K562 (cell line): ENCODE data around the gene ATXN7L1. TPM values are rescaled to one million over a fixed set of nuclear protein-coding genes. Genes with fewer than 3 reads are reported as not detected.

ENCODE experiments used
- BCOR ChIP-seq: fragments of 450-650 bp; IDR thresholded peaks from 2 replicates; pipeline ENCODE4 v1.6.1; 2016
- EZH2 ChIP-seq: IDR thresholded peaks from 2 replicates; pipeline ENCODE4 v1.6.1; 2012; ENCODE audit warnings: low read depth, mild to moderate bottlenecking, inconsistent platforms, low read length, borderline replicate concordance
- JUNB ChIP-seq: fragments of 450-650 bp; formaldehyde crosslinking; conservative IDR thresholded peaks from 2 replicates; pipeline ENCODE4 v1.4.0; 2020; ENCODE audit warnings: mild to moderate bottlenecking
- LEF1 ChIP-seq: fragments of 450-650 bp; IDR thresholded peaks from 2 replicates; pipeline ENCODE4 v1.6.1; 2016; ENCODE audit warnings: mild to moderate bottlenecking
- MAFK ChIP-seq: IDR thresholded peaks from 2 replicates; pipeline ENCODE4 v1.6.1; 2011; ENCODE audit warnings: low read length, improper control_type of control experiment
- MGA ChIP-seq: fragments of 450-650 bp; IDR thresholded peaks from 2 replicates; pipeline ENCODE4 v1.6.1; 2016; ENCODE audit warnings: mild to moderate bottlenecking, moderate library complexity
- NEUROD1 ChIP-seq: fragments of 150-350 bp; IDR thresholded peaks from 2 replicates; pipeline ENCODE4 v1.6.1; 2014; ENCODE audit warnings: borderline replicate concordance, low read length, low read depth; ENCODE audit not compliant: partially characterized antibody
- PKNOX1 ChIP-seq: fragments of 450-650 bp; IDR thresholded peaks from 2 replicates; pipeline ENCODE4 v1.6.1; 2016
- RAD21 ChIP-seq, 2 experiments: fragments of 250-450 bp in 1 of 2; fragments of 450-650 bp in 1 of 2; sonication (Bioruptor Pico) in 1 of 2; formaldehyde crosslinking in 1 of 2; IDR thresholded peaks in 1 of 2; conservative IDR thresholded peaks in 1 of 2; 2 replicates each; pipeline versions ENCODE4 v1.4.0 to v1.8.0; 2020 to 2022; ENCODE audit warnings: mild to moderate bottlenecking in 2 of 2, moderate library complexity in 1 of 2
- SMAD4 ChIP-seq: fragments of 250-450 bp; sonication (Bioruptor Pico); conservative IDR thresholded peaks from 2 replicates; pipeline ENCODE4 v1.8.0; 2021; ENCODE audit warnings: inconsistent platforms, mild to moderate bottlenecking, moderate library complexity
- TCF3 ChIP-seq: sonication (generic); formaldehyde crosslinking; IDR thresholded peaks from 2 replicates; pipeline ENCODE4 v1.4.0; 2020; ENCODE audit warnings: mild to moderate bottlenecking, missing genetic modification reagents
- ZNF217 ChIP-seq: sonication (generic); formaldehyde crosslinking; IDR thresholded peaks from 2 replicates; pipeline ENCODE4 v1.8.0; 2022; ENCODE audit warnings: mild to moderate bottlenecking, missing genetic modification reagents
- ZNF696 ChIP-seq: fragments of 250-450 bp; sonication (Bioruptor Pico); conservative IDR thresholded peaks from 2 replicates; pipeline ENCODE4 v1.4.0; 2020; ENCODE audit warnings: mild to moderate bottlenecking, moderate library complexity
- ZNF75A ChIP-seq: fragments of 450-650 bp; formaldehyde crosslinking; IDR thresholded peaks from 2 replicates; pipeline ENCODE4 v1.4.0; 2020; ENCODE audit warnings: mild to moderate bottlenecking
- polyA plus RNA-seq, 8 experiments: library from polyadenylated mRNA; depleted of rRNA in 4 of 8; stranded (reverse) in 5 of 8; unstranded in 3 of 8; fragments of >200 nt; fragmentation: Nextera tagmentation in 2 of 8; fragmentation: Illumina TruSeq in 1 of 8; extraction: Ambion mirVana in 2 of 8; extraction: Trizol in 1 of 8; gene quantifications; 2 replicates each; pipeline versions ENCODE4 v1.2.1 to v1.2.3, GENCODE V29; 2011 to 2014; ENCODE audit warnings: inconsistent platforms in 1 of 8, missing spikeins in 1 of 8
- total RNA-seq, 7 experiments: library from RNA; depleted of rRNA in 6 of 7; stranded (reverse); fragments of >200 nt in 6 of 7; fragmentation: Illumina TruSeq in 2 of 7; extraction: Trizol in 2 of 7; gene quantifications; 2 replicates each; pipeline versions ENCODE4 v1.2.1 to v1.2.3, GENCODE V29; 2011 to 2021; ENCODE audit warnings: low replicate concordance in 1 of 7

The ATXN7L1 gene
- total and polyA plus RNA-seq, 9 of the 15 experiments (the other 6 are each of a cell fraction or from before 2014, with no cell fraction given): 6.6 to 13.7 (median 10.7) TPM

- TF ChIP-seq PKNOX1 (peak; percentile 62; the same call in 1 of the 2 replicates), LEF1 (peak; percentile 43; the same call in 1 of the 2 replicates), ZNF217 (CRISPR knock-in tag) (no peak), SMAD4 (CRISPR knock-in tag) (peak; percentile 55; the same call in 1 of the 2 replicates), ZNF75A (no peak), RAD21 (CRISPR knock-in tag; conservative IDR thresholded peaks at IDR 0.05 in 1 of 2, IDR thresholded peaks at IDR 0.05 in 1 of 2) (peak in 1 of 2 experiments; percentile 45; a peak in 2 of 4 replicates), ZNF696 (CRISPR knock-in tag) (no peak), BCOR (peak; percentile 58), NEUROD1 (peak; percentile 39), MAFK (peak; percentile 11; the same call in 1 of the 2 replicates), TCF3 (peak; percentile 36; the same call in 1 of the 2 replicates), JUNB (CRISPR knock-in tag) (0 out of 2 replicates have a peak, but pooled peaks have one; percentile 2), MGA (peak; percentile 56), EZH2 (no peak)
These were observed 233.0 kb downstream of the ATXN7L1 start (continued) for GRCh38 chr7:105643384-105643783.
